Right cardiac atrium (tissue), 5 donors: Measurements from ENCODE around the gene BST2. TPM values are rescaled to one million over a fixed set of nuclear protein-coding genes. Genes with fewer than 3 reads are reported as not detected.

Experiments used
- ATAC-seq, 2 donors: fragments of 200-7000 bp; cut with Tn5 transposase; one replicate each; pipeline versions ENCODE4 v1.8.0 to v1.9.1; 2020; ENCODE audit warnings: moderate library complexity in 2 of 2, mild to moderate bottlenecking in 1 of 2
- DNase-seq, 3 donors: peaks; one replicate each; pipeline ENCODE4 v3.0.0-alpha.2; 2020
- H3K27ac ChIP-seq: one replicate; pipeline ENCODE4 v1.5.1; 2013; ENCODE audit warnings: mild to moderate bottlenecking, low read length, control low read depth, moderate library complexity
- H3K27me3 ChIP-seq: one replicate; pipeline ENCODE4 v1.6.1; 2013; ENCODE audit not compliant: control insufficient read depth, insufficient read depth
- H3K4me1 ChIP-seq: one replicate; pipeline ENCODE4 v1.6.1; 2013; ENCODE audit warnings: low read length; ENCODE audit not compliant: control insufficient read depth, insufficient read depth
- H3K4me3 ChIP-seq: one replicate; pipeline ENCODE4 v1.5.1; 2013; ENCODE audit warnings: low read length, control low read depth
- H3K9me3 ChIP-seq: one replicate; pipeline ENCODE4 v1.6.1; 2013; ENCODE audit warnings: low read length; ENCODE audit not compliant: control insufficient read depth
- WGBS: extraction: QIAGEN DNeasy Blood & Tissue Kit; methylation state at CpG from one replicate; pipeline ENCODE4 v1.1.7; 2013; 5-methylcytosine and 5-hydroxymethylcytosine counted together
- intact Hi-C, 4 donors: fragments of 100-400 bp; cut with DNase I; formaldehyde crosslinking; loops; one replicate each; pipeline versions ENCODE4 v1.11.0 to v1.14.0; 2022 to 2023
- polyA plus RNA-seq: library from polyadenylated mRNA; stranded (reverse); fragments of 200-250 nt; gene quantifications from one replicate; pipeline ENCODE4 v1.2.3, GENCODE V29; 2013
- total RNA-seq, 4 donors: library from RNA; stranded (reverse); fragmentation: NEBNext Ultra II Directional; extraction: Animal tissue kit (Norgen Biotek cat#: 25700); gene quantifications; one replicate each; pipeline ENCODE4 v1.2.1, GENCODE V29; 2021
- donor health status: healthy with polysubstance abuse.
- donor health status: DM: no; HTN: yes; CAD: no.
- donor health status: DM: no; HTN: no; CAD: no.
- donor health status: DM: no; HTN: yes; CAD: no; lungs with severe emphysema.
- donor health status: DM: yes; HTN: yes; CAD: no.

The BST2 gene
- total and polyA plus RNA-seq, 5 donors = 32.3 to 56.3 (median 43.9) TPM

DNA sequence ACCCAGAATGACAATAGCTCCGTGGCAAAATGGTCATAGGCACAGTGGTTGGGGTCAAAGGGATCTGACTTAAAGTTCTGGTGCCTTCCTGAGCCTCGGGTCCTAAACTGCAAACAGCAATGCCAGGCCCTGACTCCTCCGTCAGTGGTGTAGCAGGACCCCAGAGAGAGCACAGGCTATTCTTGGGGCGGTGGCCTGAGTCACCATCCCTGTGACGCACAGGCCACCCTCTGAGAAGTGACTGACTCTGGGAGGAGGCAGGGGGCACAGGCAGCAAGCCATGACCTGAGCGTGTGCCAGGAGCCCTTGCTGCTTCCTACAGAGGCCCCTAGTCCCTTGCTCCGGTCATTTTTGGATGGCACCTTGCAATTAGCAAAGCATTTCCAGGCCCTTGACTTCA is 47.0 kb downstream of the BST2 start:
- Histone ChIP-seq H3K4me1 (no peaks in the 10 kb centered on the region), H3K27ac (peak overlapping the region; percentile 51), H3K4me3 (no peak overlapping the region), H3K9me3 (no peaks in the 10 kb centered on the region), H3K27me3 (no peaks in the 10 kb centered on the region)
- 59% methylated on average over 7 of the region's 7 CpGs for WGBS
- ATAC-seq (peak; percentile 53 to 70), DNase-seq (peak in 1 of 3 donors; percentile 61)
- intact Hi-C loops = no loop called here

DNA sequence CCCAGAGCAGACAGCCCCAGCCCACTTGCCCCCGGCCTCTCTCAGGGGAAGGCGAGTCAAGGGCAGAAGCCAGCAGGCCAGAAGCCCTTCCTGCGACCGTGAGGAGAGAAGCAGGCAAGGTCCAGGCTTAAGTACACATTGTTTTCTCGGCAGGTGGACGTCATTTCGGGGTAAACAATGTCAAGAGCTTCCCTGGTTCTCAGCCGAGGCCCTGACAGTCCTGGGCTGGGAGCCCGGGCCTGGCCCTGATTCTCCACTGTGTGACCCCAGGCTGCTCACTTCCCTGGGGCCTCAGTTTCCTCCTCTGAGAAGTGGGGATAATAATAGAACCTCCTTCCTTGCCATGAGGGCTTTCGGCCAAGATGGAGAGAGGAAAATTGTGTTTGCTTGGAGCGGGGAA is 47.7 kb downstream of the BST2 start:
- intact Hi-C loops = no loop called here
- peak overlapping the region; percentile 51 for H3K27ac ChIP-seq
- H3K27me3 ChIP-seq = no peaks in the 10 kb centered on the region
- H3K4me1 ChIP-seq = no peaks in the 10 kb centered on the region
- ATAC-seq (peak; percentile 26), DNase-seq (peak in 1 of 3 donors; percentile 59)
- WGBS = 58% methylated on average over 11 of the region's 11 CpGs
- no peak overlapping the region for H3K4me3 ChIP-seq
- no peaks in the 10 kb centered on the region for H3K9me3 ChIP-seq

DNA sequence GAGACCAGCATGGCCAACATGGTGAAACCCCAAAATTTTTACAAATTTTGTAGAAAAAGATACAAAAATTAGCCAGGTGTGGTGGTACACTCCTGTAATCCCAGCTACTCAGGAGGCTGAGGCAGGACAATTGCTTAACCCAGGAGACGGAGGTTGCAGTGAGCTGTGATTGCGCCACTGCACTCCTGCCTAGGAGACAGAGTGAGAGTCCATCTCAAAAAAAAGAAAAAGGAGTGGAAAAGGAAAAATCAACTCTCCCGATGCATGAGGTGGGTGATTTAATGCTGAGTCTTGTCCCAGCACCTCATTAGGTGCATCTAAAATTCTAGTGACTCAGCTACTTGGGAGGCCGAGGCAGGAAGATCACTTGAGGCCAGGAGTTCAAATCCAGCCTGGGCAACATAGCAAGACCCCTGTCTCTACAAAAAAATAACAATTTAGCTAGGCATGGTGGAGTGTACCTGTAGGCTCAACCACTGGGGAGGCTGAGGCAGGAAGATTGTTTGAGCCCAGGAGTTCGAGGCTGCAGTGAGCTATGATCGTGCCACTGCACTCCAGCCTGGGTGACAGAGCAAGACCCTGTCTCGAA is 48.3 kb downstream of the BST2 start:
- no peaks in the 10 kb centered on the region for H3K27me3 ChIP-seq
- WGBS = 84% methylated on average over 7 of the region's 7 CpGs
- no peaks in the 10 kb centered on the region for H3K9me3 ChIP-seq
- no peak overlapping the region for H3K4me3 ChIP-seq
- intact Hi-C loops = no loop called here
- no peaks in the 10 kb centered on the region for H3K4me1 ChIP-seq
- ATAC-seq (no peak), DNase-seq (peak in 1 of 3 donors; percentile 5)
- no peak overlapping the region for H3K27ac ChIP-seq

DNA sequence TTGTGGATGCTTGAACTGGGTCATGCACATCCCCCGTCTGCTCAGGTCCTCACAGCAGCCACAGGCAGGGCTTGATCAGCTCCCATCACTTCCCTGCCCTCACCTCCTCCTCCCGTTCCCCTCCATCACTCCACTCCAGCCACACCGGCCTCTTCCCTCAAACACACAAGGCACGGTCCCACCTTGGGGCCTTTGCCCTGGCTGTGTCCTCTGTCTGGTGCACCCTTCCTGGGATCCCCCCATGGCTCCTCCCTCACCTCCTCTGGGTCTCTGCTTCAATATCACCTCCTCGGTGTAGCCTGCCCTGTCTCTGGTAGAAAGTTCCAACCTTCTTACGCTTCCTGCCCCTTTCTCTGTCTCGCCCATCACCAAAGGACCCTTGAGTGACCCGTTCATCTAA is 52.0 kb downstream of the BST2 start:
- intact Hi-C loops = no loop called here
- WGBS = 77% methylated on average over 8 of the region's 8 CpGs
- no peaks in the 10 kb centered on the region for H3K27me3 ChIP-seq
- peak in 1 of 2 donors; percentile 1 for ATAC-seq
- no peak overlapping the region for H3K4me3 ChIP-seq
- no peaks in the 10 kb centered on the region for H3K9me3 ChIP-seq
- peak in 1 of 3 donors; percentile 35 for DNase-seq
- no peaks in the 10 kb centered on the region for H3K4me1 ChIP-seq
- H3K27ac ChIP-seq = no peak overlapping the region

Other genes starting within 250 kb of the BST2 start
- gene USE1, start 190.3 kb downstream of the BST2 start, total RNA-seq = 10 to 100 TPM; 19.6 to 29.1 (median 27.7) TPM
- 49.7 TPM for gene USE1, start 190.3 kb downstream of the BST2 start, polyA plus RNA-seq
- gene OCEL1, start 179.4 kb downstream of the BST2 start, total RNA-seq = 10 to 100 TPM; 16.5 to 27.8 (median 22.6) TPM
- 37.5 TPM for gene OCEL1, start 179.4 kb downstream of the BST2 start, polyA plus RNA-seq
- 10 to 100 TPM; 38.6 to 57.5 (median 45.7) TPM for gene NR2F6, start 159.7 kb downstream of the BST2 start, total RNA-seq
- gene NR2F6, start 159.7 kb downstream of the BST2 start, polyA plus RNA-seq = 28.6 TPM
- 1 to 10 TPM; 2.7 to 5.6 (median 3.5) TPM for gene USHBP1, start 140.9 kb downstream of the BST2 start, total RNA-seq
- 10.1 TPM for gene USHBP1, start 140.9 kb downstream of the BST2 start, polyA plus RNA-seq
- gene BABAM1, start 138.2 kb downstream of the BST2 start, total RNA-seq = 10 to 100 TPM; 70.0 to 80.6 (median 75.4) TPM
- 80.7 TPM for gene BABAM1, start 138.2 kb downstream of the BST2 start, polyA plus RNA-seq
- under 1 TPM; 0.11 to 0.53 (median 0.21) TPM for gene ANKLE1, start 123.7 kb downstream of the BST2 start, total RNA-seq
- 0.18 TPM for gene ANKLE1, start 123.7 kb downstream of the BST2 start, polyA plus RNA-seq
- 10 to 100 TPM; 12.7 to 17.0 (median 14.3) TPM for gene ABHD8, start 102.2 kb downstream of the BST2 start, total RNA-seq
- gene ABHD8, start 102.2 kb downstream of the BST2 start, polyA plus RNA-seq = 15.8 TPM
- 100 to 1,000 TPM; 131 to 180 (median 164) TPM for gene MRPL34, start 99.8 kb downstream of the BST2 start, total RNA-seq
- 321 TPM for gene MRPL34, start 99.8 kb downstream of the BST2 start, polyA plus RNA-seq
- gene DDA1, start 96.1 kb downstream of the BST2 start, total RNA-seq = 10 to 100 TPM; 29.7 to 33.6 (median 30.8) TPM
- 92.5 TPM for gene DDA1, start 96.1 kb downstream of the BST2 start, polyA plus RNA-seq
- gene ANO8, start 70.8 kb downstream of the BST2 start, total RNA-seq = 10 to 100 TPM in 1 of 4 donors, 1 to 10 TPM in 3; 7.1 to 10.9 (median 8.7) TPM
- 7.8 TPM for gene ANO8, start 70.8 kb downstream of the BST2 start, polyA plus RNA-seq
- gene GTPBP3, start 68.1 kb downstream of the BST2 start, total RNA-seq = 10 to 100 TPM in 2 of 4 donors, 1 to 10 TPM in 2; 7.9 to 11.3 (median 10.3) TPM
- gene GTPBP3, start 68.1 kb downstream of the BST2 start, polyA plus RNA-seq = 8.4 TPM
- 100 to 1,000 TPM; 105 to 113 (median 108) TPM for gene PLVAP, start 28.3 kb downstream of the BST2 start, total RNA-seq
- 81.7 TPM for gene PLVAP, start 28.3 kb downstream of the BST2 start, polyA plus RNA-seq
- gene CCDC194, start 11.4 kb downstream of the BST2 start, total RNA-seq = under 1 TPM in 1 of 4 donors, not detected in 3; 0.43 TPM
- gene CCDC194, start 11.4 kb downstream of the BST2 start, polyA plus RNA-seq = not detected
- gene MVB12A, start 14.4 kb upstream of the BST2 start, total RNA-seq = 10 to 100 TPM; 20.6 to 27.2 (median 23.4) TPM
- 30.5 TPM for gene MVB12A, start 14.4 kb upstream of the BST2 start, polyA plus RNA-seq
- under 1 TPM in 3 of 4 donors, not detected in 1; 0.22 to 0.42 (median 0.34) TPM for gene TMEM221, start 43.0 kb upstream of the BST2 start, total RNA-seq
- gene TMEM221, start 43.0 kb upstream of the BST2 start, polyA plus RNA-seq = 0.43 TPM
- gene NXNL1, start 55.3 kb upstream of the BST2 start, total RNA-seq = under 1 TPM in 2 of 4 donors, not detected in 2; 0.29 to 0.45 TPM
- 0.63 TPM for gene NXNL1, start 55.3 kb upstream of the BST2 start, polyA plus RNA-seq
- gene SLC27A1, start 64.9 kb upstream of the BST2 start, total RNA-seq = 10 to 100 TPM; 28.2 to 63.6 (median 42.9) TPM
- 36.8 TPM for gene SLC27A1, start 64.9 kb upstream of the BST2 start, polyA plus RNA-seq
- gene PGLS, start 106.0 kb upstream of the BST2 start, total RNA-seq = 10 to 100 TPM; 28.1 to 32.3 (median 30.1) TPM
- gene PGLS, start 106.0 kb upstream of the BST2 start, polyA plus RNA-seq = 33.4 TPM
- gene COLGALT1, start 150.0 kb upstream of the BST2 start, total RNA-seq = 10 to 100 TPM; 25.1 to 36.3 (median 35.1) TPM
- 19.0 TPM for gene COLGALT1, start 150.0 kb upstream of the BST2 start, polyA plus RNA-seq